ENCODE data around the gene GSS.
"Not testable (repeated sequence)": the region's sequence is repeated elsewhere in the genome, so short reads cannot be mapped to it uniquely, and the experiment has no call there.

Gene GSS

GRCh38 chr20:34943808-34944567 lies 11.6 kb downstream of the GSS start:
- DNase-seq = no peak

- no peak for DNase-seq
These were observed 13.3 kb downstream of the GSS start for GRCh38 chr20:34942301-34942700.

GRCh38 chr20:34941226-34941625 lies 14.4 kb downstream of the GSS start:
- no peak for DNase-seq

GRCh38 chr20:34940081-34940481 lies 15.5 kb downstream of the GSS start:
- DNase-seq = no peak

- DNase-seq = no peak
These were observed 17.0 kb downstream of the GSS start for GRCh38 chr20:34938466-34939163.

- no peak for DNase-seq
These were observed 23.8 kb downstream of the GSS start for GRCh38 chr20:34931771-34932170.

- DNase-seq = no peak
These were observed 27.2 kb downstream of the GSS start for GRCh38 chr20:34928411-34928810.

- DNase-seq = no peak
These were observed 27.9 kb downstream of the GSS start for GRCh38 chr20:34927736-34928135.

GRCh38 chr20:34926581-34926980 lies 29.0 kb downstream of the GSS start:
- no peak for DNase-seq

- no peak for DNase-seq
These were observed 29.6 kb downstream of the GSS start for GRCh38 chr20:34925981-34926380.

GRCh38 chr20:34925341-34925740 lies 30.3 kb downstream of the GSS start:
- DNase-seq = no peak

- no peak for DNase-seq
These were observed 32.2 kb downstream of the GSS start for GRCh38 chr20:34923414-34923813.

GRCh38 chr20:34922654-34923381 lies 32.8 kb downstream of the GSS start:
- DNase-seq = no peak

- DNase-seq = no peak
These were observed 34.2 kb downstream of the GSS start for GRCh38 chr20:34921436-34921835.

GRCh38 chr20:34920055-34920454 lies 35.6 kb downstream of the GSS start:
- DNase-seq = no peak

- no peak for DNase-seq
These were observed 38.7 kb downstream of the GSS start for GRCh38 chr20:34916774-34917354.

- no peak for DNase-seq
These were observed 39.7 kb downstream of the GSS start for GRCh38 chr20:34915749-34916455.

GRCh38 chr20:34915131-34915530 lies 40.5 kb downstream of the GSS start:
- no peak for DNase-seq

- peak; percentile 56 for DNase-seq
These were observed 47.8 kb downstream of the GSS start for GRCh38 chr20:34907616-34908469.

GRCh38 chr20:34904202-34904621 lies 51.4 kb downstream of the GSS start:
- no peak for DNase-seq

- DNase-seq = not testable (repeated sequence)
These were observed 56.9 kb downstream of the GSS start for GRCh38 chr20:34898731-34899130.

- DNase-seq = not testable (repeated sequence)
These were observed 57.5 kb downstream of the GSS start for GRCh38 chr20:34898129-34898528.
